ENCODE data around the gene TCOF1. TPM values are rescaled to one million over a fixed set of nuclear protein-coding genes. Genes with fewer than 3 reads are reported as not detected.

Gene TCOF1
- total and polyA plus RNA-seq, 2 experiments from 2014 or later: 31.4 to 46.0 TPM

GRCh38 chr5:150340614-150341255, 16.8 kb upstream of the TCOF1 start:
- no peaks in the 10 kb centered on the region for H3K9me3 ChIP-seq (ENCODE audit: low read depth)
- no peak overlapping the region for H3K4me3 ChIP-seq
- H3K27me3 ChIP-seq: no peaks in the 10 kb centered on the region
- peaks cover 16% of the 10 kb centered on the region for H3K4me1 ChIP-seq (ENCODE audit: low read depth)
- DNase-seq (ENCODE audit: low read depth in 1 of 2, low spot score in 1 of 2): no peak
- H3K36me3 ChIP-seq: no peaks in the 10 kb centered on the region
- TF ChIP-seq CTCF (IDR thresholded peaks at IDR 0.05; ENCODE audit: low read depth, low read length): no peak
- H3K27ac ChIP-seq: no peak overlapping the region

GRCh38 chr5:150341331-150341730, 16.2 kb upstream of the TCOF1 start:
- H3K4me1 ChIP-seq (ENCODE audit: low read depth): peaks cover 16% of the 10 kb centered on the region
- no peak overlapping the region for H3K4me3 ChIP-seq
- no peak overlapping the region for H3K27ac ChIP-seq
- no peaks in the 10 kb centered on the region for H3K27me3 ChIP-seq
- no peaks in the 10 kb centered on the region for H3K36me3 ChIP-seq
- TF ChIP-seq CTCF (IDR thresholded peaks at IDR 0.05; ENCODE audit: low read depth, low read length): no peak
- H3K9me3 ChIP-seq (ENCODE audit: low read depth): no peaks in the 10 kb centered on the region
- no peak for DNase-seq (ENCODE audit: low read depth in 1 of 2, low spot score in 1 of 2)

- no peak for DNase-seq (ENCODE audit: low read depth in 1 of 2, low spot score in 1 of 2)
- H3K27me3 ChIP-seq: no peaks in the 10 kb centered on the region
- no peaks in the 10 kb centered on the region for H3K36me3 ChIP-seq
- H3K4me3 ChIP-seq: no peak overlapping the region
- H3K9me3 ChIP-seq (ENCODE audit: low read depth): no peaks in the 10 kb centered on the region
- H3K27ac ChIP-seq: no peak overlapping the region
- TF ChIP-seq CTCF (IDR thresholded peaks at IDR 0.05; ENCODE audit: low read depth, low read length): no peak
- peaks cover 16% of the 10 kb centered on the region for H3K4me1 ChIP-seq (ENCODE audit: low read depth)
These were observed 15.5 kb upstream of the TCOF1 start for GRCh38 chr5:150341989-150342388.

GRCh38 chr5:150342583-150342982, 14.9 kb upstream of the TCOF1 start:
- no peaks in the 10 kb centered on the region for H3K36me3 ChIP-seq
- peaks cover 16% of the 10 kb centered on the region for H3K4me1 ChIP-seq (ENCODE audit: low read depth)
- no peak overlapping the region for H3K27ac ChIP-seq
- no peak for TF ChIP-seq CTCF (IDR thresholded peaks at IDR 0.05; ENCODE audit: low read depth, low read length)
- H3K27me3 ChIP-seq: no peaks in the 10 kb centered on the region
- H3K4me3 ChIP-seq: no peak overlapping the region
- DNase-seq (ENCODE audit: low read depth in 1 of 2, low spot score in 1 of 2): no peak
- no peaks in the 10 kb centered on the region for H3K9me3 ChIP-seq (ENCODE audit: low read depth)

- peak in 1 of 2 donors; percentile 38 for DNase-seq (ENCODE audit: low read depth in 1 of 2, low spot score in 1 of 2)
- TF ChIP-seq CTCF (IDR thresholded peaks at IDR 0.05; ENCODE audit: low read depth, low read length): no peak
- H3K4me3 ChIP-seq: no peak overlapping the region
- H3K36me3 ChIP-seq: no peaks in the 10 kb centered on the region
- peaks cover 5% of the 10 kb centered on the region for H3K4me1 ChIP-seq (ENCODE audit: low read depth)
- H3K27ac ChIP-seq: peak overlapping the region; percentile 35
- no peaks in the 10 kb centered on the region for H3K9me3 ChIP-seq (ENCODE audit: low read depth)
- no peaks in the 10 kb centered on the region for H3K27me3 ChIP-seq
These were observed 13.4 kb upstream of the TCOF1 start for GRCh38 chr5:150343994-150344631.

Measured in cardiac muscle cell (in vitro differentiated cells and primary cell).